PC-3 (cell line): ENCODE measurements around the gene FBXO48.

Source experiments
- EZH2 ChIP-seq: fragments of 300-600 bp; sonication (generic); IDR thresholded peaks from one replicate; pipeline ENCODE4 v1.6.1; 2017; ENCODE audit warnings: antibody characterized with exemption, mild to moderate bottlenecking, low read length; ENCODE audit not compliant: unreplicated experiment
- EZH2phosphoT487 ChIP-seq: fragments of 300-600 bp; sonication (generic); IDR thresholded peaks from 2 replicates; pipeline ENCODE4 v1.6.1; 2018; ENCODE audit warnings: mild to moderate bottlenecking, antibody characterized with exemption, low read length, borderline replicate concordance
- TF ChIP-seq, protein P1 (sequence below): fragments of 300-600 bp; sonication (generic); conservative IDR thresholded peaks from 2 replicates; pipeline ENCODE4 v1.5.1; 2017; ENCODE audit warnings: antibody characterized with exemption, low read depth, mild to moderate bottlenecking, low read length

DNA sequence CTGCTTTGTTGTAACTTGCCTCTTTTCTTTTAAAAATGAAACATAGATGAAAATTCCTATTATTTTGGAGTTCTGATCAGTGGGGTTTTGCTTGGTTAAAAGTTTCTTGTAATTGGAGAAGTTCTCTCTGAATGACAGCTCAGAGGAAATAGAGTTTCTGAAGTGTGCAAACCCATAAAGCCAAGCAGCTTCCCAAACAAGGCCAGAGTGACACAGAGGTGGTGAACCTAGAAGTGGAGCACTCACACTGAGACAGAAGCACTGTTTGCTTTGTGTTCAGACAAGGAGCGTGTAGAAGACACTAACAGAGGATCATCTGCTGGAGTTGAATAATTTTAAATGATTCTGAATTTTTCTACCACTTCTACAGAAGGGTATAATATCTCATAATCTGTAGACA is 49.2 kb downstream of the FBXO48 start:
- TF ChIP-seq EZH2 (no peak), EZH2phosphoT487 (no peak)
- TF ChIP-seq, protein P1, sequence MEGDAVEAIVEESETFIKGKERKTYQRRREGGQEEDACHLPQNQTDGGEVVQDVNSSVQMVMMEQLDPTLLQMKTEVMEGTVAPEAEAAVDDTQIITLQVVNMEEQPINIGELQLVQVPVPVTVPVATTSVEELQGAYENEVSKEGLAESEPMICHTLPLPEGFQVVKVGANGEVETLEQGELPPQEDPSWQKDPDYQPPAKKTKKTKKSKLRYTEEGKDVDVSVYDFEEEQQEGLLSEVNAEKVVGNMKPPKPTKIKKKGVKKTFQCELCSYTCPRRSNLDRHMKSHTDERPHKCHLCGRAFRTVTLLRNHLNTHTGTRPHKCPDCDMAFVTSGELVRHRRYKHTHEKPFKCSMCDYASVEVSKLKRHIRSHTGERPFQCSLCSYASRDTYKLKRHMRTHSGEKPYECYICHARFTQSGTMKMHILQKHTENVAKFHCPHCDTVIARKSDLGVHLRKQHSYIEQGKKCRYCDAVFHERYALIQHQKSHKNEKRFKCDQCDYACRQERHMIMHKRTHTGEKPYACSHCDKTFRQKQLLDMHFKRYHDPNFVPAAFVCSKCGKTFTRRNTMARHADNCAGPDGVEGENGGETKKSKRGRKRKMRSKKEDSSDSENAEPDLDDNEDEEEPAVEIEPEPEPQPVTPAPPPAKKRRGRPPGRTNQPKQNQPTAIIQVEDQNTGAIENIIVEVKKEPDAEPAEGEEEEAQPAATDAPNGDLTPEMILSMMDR, result no peak
